ENCODE results near the gene RBM24.
"Not testable (repeated sequence)": the region's sequence is repeated elsewhere in the genome, so short reads cannot be mapped to it uniquely, and the experiment has no call there.

The RBM24 gene

DNA sequence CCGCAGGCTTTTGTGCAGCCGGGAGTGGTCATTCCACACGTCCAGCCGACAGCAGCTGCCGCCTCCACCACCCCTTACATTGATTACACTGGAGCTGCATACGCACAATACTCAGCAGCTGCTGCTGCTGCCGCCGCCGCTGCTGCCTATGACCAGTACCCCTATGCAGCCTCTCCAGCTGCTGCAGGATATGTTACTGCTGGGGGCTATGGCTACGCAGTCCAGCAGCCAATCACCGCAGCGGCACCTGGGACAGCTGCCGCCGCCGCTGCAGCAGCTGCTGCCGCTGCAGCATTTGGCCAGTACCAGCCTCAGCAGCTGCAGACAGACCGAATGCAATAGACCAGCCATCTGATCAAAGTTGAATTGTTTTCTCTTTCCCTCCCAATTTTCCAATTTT lies 10.6 kb downstream of the RBM24 start:
- no peak for DNase-seq (ENCODE audit: low read depth in 2 of 2)

DNA sequence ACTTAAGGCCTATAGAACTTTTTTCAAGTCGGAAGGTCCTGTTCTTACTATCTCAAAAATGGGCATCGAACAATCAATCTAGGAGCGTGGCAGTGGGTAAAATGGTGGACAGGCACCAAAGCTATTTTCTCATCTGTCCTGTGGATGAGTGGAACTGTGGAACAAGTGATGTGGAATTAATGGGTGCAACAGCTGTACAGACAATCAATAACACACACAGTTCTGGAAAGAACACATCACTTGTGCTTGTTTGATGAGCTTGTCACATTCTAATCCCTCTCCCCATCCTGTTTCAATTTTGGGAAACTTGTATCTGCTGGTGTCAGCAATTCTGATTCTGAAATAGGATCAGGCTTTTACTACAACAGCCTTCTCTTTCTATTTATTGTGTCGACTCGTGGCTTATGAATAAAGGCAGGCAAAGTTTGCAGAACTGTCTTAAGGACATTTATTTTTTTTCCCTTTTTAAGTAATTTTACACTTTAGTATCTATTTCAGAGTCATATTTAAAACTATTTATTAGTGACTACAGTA lies 11.5 kb downstream of the RBM24 start:
- DNase-seq (ENCODE audit: low read depth in 2 of 2) = no peak

DNA sequence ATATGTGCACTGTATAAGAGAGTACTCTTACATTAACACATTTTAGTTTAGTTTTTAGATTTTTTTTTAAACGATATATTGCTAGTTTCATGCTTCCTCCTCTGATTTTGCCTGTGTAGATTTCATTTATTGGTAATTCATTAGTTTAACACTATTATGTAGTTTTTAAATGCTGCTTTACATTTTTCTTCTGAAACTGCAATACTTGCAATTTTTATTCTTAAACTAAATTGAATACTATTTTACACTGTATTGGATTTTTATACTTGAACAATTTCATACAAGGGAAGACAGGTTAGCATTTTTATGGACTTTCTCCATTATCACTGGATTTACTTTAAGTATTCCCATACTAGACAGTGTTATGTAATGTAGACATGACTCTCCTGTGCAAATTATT lies 12.2 kb downstream of the RBM24 start:
- no peak for DNase-seq (ENCODE audit: low read depth in 2 of 2)

DNA sequence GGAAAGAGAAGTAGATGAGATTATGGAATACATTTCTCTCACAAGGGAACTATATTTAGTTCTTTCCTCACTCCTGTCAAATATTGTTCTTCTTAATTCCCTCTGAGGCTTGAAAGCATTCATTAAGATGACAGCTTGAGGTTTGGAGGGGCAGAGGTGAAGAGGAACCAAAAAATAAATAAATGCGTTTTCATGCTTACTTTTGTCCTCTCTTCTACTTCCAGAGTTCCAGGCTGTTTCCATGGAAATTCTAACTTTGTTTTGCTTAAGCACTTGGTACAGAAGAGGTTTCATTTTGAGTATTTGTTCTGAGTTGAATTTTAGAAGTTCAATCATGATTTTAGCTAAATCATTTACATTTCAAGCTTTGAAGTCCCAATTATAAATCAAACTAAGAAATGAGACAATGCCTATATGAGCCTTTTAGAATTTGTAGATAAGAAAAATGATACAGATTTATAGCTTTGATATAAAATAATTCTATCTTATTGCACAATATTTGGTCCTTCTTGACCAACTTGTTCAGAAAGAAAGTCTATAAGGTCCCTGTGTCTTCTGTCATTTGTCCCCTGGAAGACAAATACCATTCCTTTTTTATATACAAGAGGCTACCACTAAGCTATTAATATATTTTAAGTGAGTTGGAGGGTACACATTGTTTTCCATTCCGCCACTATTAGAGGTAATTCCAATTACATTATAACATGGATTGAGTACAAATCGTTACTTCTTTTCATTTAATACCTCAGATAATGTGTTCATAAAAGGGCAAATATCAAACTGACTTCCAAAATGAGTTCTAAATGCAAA lies 16.3 kb downstream of the RBM24 start:
- DNase-seq (ENCODE audit: low read depth in 2 of 2) = no peak

DNA sequence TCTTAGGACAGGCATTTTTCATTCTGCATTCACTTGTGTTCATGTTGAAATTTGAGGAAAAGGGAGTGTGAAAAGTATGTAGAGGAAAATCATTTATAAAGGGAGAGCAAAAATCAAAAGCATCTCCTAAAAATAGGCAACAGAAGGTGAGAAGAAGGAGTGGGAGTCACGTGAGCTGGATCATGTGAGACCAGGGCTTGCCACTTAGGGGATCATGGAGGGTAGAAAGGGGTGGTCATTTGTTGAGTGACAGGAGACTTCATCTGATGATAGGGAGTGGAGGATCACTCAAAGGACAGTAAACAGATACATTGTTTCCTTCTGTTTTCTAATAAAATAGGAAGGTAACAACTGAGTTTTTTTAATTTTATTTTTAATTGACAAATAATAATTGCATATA lies 17.1 kb downstream of the RBM24 start:
- no peak for DNase-seq (ENCODE audit: low read depth in 2 of 2)

DNA sequence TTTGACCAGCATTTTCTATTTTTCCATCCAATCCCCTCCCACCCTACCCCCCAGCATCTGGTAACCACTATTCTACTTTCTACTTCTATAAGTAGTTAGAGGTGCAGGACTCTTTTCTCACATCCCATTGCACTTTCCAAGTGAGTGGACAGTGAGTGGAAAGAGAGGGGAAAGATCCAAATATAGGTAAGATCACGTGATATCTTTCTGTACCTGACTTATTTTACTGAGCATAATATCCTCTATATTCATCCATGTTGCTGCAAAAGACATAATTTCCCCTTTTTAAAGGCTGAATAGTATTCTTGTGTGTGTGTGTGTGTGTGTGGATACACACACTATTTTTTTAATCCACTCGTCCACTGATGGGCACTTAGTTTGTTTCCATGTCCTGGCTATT lies 18.1 kb downstream of the RBM24 start:
- no peak for DNase-seq (ENCODE audit: low read depth in 2 of 2)

DNA sequence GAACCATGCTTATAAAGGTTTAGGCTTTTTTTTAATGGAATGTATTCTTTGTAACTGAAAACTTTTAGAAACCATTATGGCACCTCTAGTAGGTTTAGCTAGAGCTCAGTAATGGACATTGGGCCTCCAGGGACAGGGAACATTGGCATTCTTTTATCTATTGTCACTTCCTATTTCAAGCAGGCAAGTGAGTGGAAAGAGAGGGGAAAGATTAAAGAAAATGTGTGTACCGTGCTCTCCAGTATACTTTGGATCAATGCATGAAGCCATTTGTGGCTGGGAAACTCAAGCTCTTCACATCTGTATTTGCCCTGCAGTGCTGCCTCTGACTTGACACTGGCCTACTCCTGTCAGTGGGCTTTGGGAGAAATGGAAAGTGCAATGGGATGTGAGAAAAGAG lies 18.6 kb downstream of the RBM24 start:
- DNase-seq (ENCODE audit: low read depth in 2 of 2) = no peak

DNA sequence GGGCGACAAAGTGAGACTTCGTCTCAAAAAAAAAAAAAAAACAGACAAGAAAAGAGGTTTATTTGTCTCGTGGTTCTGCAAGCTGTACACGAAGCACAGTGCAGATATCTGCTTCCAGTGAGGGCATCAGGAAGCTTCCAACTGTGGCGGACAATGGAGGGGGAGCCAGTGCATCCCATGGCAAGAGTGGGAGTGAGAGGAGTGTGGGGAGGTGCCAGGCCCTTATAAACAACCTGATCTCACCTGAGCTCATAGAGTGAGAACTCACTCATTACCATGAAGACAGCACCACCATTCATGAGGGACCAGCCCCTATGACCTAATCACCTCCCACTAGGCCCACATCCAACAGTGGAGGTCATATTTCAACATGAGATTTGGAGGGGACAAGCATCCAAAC lies 19.5 kb downstream of the RBM24 start:
- no peak for DNase-seq (ENCODE audit: low read depth in 2 of 2)

DNA sequence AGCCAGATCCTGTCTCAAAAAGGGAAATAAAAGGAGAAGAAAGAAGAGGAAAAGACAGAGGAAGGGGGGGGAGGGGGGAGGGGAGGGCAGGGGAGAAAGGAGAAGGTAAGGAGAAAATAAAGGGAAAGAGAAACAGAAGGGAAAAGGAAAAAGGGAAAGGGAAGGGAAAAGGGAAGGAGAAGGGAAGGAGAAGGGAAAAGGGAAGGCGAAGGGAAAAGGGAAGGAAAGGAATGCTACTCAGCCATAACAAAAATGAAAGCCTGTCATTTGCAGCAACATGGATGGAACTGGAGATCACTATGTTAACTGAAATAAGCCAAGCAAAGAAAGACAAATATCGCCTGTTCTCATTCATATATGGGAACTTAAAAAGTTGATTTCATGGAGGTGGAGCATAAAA lies 22.3 kb downstream of the RBM24 start:
- no peak for DNase-seq (ENCODE audit: low read depth in 2 of 2)

DNA sequence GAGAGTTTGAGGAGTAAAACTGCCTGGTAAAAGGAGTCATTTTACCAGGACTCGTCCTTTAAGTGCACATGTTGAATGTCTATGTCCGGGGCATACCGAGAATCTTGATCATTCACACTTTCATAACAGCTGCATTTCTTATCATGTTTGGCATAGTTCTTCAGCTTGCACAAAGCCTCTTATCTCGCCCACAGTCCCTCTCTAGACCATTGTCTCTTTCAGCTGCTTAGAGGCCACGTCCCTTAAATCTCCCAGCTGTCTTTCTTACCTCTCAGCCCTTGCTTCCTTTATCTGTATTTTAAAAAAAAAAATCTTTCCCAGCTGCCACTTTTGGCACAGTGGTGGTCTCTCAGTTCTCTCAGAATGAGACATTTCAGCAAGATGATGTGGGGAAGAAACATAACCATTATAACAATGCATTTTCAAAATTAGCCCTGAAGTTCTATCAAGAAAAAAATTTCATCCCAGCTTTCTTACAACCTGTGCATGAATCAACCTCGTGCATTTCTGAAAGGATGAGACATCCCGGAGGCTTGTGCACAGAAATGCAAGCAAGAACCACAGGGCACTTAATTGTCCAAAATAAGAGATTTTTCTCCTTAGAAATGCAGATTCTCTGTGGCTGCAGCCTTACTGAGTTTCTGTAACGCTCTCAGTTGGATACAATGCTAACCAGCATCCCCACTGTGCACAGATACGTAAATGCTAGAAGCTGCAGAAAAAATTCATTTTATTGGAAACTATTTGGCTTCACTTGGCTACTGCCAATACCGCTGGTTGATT lies 24.2 kb downstream of the RBM24 start:
- no peak for DNase-seq (ENCODE audit: low read depth in 2 of 2)

DNA sequence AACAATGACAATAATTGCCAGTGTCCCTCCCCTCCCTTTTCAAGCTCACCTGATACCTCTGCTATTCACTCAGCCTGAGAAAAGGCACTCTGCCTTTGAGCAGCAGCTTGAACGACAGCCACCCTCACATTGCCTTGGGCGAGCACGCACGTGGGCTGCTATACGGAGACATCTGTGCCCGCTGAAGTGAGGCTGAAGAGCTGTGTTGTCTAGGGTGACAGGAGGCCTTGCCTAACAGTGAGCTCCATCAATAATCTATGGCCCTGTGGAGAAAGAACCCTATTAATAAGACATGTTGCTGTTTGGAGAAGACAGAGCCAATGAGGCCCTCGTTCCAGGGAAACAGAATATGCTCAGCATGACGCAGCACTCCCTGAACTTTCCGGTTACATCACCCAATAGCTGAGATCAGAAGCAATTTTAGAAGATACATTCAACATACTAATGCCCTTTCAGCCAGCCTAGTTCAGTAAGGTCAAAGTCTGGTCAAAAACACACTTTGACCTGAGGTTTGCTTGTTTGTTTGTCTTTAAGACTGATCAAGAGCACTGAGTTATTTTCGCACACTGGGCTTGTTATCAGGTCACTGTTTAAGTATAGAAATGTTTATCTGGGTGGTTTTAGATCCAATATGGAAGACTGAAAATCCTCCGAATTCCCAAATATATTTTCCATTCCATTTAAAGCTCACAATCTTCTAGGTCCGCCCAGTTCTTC lies 30.6 kb downstream of the RBM24 start:
- DNase-seq (ENCODE audit: low read depth in 2 of 2) = no peak

DNA sequence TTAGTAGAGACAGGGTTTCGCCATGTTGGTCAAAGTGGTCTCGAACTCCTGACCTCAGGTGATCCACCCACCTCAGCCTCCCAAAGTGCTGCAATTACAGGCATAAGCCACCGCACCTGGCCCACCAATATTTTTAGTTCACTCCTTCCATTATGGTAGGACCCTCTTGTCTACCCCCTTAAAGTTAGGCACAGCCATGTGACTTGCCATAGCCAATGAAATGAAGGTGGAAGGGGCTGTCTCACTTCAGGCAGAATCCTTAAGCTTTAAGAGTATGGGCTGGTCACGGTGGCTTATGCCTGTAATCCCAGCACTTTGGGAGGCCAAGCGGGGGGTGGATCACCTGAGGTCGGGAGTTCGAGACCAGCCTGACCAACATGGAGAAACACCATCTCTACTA lies 32.1 kb downstream of the RBM24 start:
- DNase-seq (ENCODE audit: low read depth in 2 of 2) = not testable (repeated sequence)

DNA sequence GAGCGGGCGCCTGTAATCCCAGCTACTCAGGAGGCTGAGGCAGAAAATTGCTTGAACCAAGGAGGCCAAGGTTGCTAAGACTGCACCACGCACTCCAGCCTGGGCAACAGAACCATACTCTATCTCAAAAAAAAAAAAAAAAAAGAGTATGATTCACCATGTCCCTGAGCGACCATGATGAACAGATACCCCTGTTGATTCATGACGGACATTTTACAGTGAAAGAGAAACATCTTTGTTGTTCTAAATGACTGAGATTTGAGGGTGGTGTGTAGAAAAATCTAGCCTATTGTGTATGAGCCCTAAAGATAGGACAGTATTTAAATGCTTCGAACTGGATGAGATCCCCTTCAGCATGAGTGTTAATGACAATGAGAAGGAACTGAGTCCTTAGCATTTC lies 32.8 kb downstream of the RBM24 start:
- DNase-seq (ENCODE audit: low read depth in 2 of 2) = no peak

DNA sequence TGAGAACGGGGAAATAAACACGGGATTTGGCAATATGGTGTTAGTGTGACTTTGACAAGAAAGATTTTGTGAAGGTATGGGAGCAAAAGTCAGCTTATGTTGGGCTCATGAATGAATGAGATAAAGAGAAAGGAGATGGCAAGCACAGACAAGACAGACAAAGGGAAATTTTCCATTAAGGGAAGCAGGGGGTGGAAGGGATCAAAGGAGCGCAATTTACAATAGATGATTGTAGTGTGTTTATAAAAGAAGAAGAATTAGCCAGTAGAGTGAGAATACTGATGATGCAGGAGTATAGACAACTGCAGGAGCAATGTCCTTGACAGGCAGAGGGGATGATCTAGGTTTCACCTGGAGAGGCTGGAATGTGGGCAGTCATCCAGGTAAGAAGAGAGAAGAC lies 34.1 kb downstream of the RBM24 start:
- DNase-seq (ENCODE audit: low read depth in 2 of 2) = no peak

DNA sequence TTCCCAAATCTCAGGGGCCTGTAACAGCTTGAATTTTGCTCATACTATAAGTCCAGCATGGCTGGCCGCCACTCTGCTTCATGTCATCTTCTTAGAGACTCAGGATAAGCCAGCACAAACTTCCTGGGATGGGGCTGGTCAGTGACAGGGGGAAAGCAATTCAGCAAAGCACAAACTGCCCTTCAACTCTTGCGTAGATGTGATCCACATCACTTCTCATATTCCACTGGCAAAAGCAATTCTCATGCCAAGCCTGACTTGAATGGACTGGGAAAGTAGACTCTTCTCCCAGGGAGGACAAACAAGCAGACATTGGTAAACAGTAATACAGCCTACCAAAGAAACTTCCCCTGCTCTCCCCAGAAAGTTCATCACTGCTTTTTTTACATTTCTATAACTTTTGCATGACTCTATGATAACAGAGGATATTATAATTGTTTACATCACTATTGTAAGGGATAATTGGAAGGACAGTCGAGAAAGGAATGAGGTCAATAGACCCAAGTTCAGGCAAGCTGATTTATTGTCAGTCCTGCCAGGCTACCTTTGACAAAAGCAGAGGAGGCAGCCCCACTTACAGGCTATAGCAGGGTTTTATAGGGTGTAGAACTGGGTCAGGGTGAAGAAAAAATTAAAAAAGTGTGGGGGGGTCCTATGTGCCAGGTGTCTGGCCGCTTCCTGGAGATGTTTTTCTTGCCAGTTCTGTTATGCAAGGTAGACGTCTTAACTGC lies 37.4 kb downstream of the RBM24 start:
- DNase-seq (ENCODE audit: low read depth in 2 of 2) = no peak

DNA sequence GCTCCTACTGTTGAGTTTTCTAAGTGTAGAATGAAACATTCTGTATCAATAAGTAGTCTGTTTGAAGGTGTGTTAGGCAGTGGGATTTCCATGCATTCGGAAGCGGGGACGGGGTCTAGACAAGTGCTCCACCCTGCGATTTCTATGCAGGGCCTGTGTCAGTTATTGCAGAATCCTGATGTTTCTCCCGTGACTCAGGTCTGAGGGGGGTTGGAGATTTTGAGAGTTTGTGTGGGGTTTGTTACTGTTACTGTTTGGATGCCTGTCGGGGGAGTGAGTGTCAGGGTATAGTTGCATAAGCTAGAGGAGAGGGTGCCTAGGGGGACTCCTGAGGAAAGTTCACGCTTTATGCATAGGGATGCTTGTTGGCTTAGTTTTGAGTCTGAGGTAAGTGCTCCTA lies 39.1 kb downstream of the RBM24 start:
- DNase-seq (ENCODE audit: low read depth in 2 of 2) = not testable (repeated sequence)

DNA sequence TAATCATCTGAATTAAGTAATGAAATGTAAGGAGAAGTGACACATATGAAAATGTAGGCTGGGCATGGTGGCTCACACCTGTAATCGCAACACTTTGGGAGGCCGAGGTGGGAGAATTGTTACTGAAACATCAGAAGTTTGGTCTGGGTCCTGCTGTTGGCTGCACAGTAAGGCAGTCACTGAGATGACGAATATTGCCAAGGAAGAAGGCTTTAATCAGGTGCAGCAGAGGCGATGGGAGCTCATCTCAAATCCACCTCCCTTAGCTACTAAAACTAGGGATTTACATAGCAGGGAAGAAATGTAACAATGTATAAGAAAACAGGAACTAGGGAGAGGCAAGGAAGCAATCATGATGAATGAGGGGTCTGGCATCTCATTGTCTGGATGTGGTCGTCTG lies 50.1 kb downstream of the RBM24 start:
- DNase-seq (ENCODE audit: low read depth in 2 of 2) = no peak

DNA sequence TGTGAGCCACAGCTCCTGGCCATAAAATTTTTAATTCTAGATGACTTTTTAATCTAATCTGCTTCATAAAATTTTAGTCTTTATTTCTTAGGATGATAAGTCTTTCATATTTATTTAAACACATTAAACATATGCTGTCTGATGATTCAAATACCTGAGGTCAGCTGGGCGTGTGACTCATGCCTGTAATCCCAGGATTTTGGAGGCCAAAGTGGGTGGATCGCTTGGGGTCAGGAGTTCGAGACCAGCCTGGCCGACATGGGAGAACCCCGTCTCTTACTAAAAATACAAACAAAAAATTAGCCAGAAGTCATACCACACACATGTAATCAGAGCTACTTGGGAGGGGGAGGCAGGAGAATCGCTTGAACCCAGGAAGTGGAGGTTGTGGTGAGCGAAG lies 53.1 kb downstream of the RBM24 start:
- DNase-seq (ENCODE audit: low read depth in 2 of 2) = no peak

DNA sequence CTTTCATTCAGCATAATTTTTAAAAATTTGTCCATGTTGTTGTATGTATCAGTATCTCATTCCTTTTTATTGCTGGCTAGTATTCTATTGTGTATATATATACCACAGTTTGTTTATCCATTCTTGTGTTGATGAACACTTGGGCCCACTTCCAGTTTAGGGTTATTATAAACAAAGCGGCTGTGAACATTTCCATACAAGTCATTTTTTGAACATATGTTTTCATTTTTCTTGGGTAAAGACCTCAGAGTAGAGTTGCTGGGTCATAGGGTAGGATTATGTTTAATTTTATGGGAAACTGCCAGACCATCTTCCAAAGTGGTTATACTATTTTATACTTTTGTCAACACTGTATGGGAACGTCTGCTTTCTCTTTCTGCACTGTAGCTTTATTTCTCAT lies 55.3 kb downstream of the RBM24 start:
- DNase-seq (ENCODE audit: low read depth in 2 of 2) = no peak

DNA sequence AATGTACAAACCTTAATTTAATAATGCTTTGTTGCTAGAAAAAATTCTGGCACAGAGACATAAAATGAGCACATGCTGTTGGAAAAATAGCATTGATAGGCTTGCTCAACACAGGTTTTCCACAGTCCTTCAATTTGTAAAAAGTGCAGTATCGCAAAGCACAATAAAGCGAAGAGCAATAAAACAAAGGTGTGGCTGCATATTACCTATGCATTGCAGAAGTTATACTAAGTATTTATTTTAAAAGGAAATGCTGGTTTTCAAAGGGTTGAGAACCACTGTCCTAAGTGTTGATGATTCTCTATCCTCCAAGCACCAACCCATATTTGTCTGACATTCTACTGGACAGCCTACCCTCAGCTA lies 58.1 kb downstream of the RBM24 start:
- DNase-seq (ENCODE audit: low read depth in 2 of 2) = no peak

DNA sequence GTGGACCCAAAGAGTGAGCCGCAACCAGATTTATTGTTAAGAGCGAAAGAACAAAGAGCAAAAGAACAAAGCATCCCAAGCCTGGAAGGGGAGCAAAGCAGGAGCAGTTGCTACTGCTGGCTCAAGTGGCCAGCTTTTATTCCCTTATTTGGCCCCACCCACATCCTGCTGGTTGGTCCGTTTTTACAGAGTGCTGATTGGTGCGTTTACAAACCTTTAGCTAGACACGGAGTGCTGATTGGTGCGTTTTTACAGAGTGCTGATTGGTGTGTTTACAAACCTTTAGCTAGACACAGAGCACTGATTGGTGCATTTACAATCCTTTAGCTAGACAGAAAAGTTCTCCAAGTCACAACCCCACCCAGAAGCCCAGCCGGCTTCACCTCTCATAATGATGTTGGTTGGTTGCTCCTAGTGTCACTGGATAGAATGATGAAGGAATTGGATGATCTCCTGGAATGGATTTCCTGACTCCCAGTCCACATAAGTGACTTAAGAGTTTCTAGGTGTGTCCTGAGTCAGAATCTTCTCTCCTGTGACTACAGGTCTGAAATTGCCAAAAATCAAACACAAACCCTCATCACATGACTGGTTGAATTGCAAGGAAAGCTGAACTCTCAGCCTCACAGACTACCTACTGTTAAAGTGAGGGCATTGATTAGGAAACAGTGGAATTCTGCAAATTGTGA lies 60.1 kb downstream of the RBM24 start:
- DNase-seq (ENCODE audit: low read depth in 2 of 2) = no peak
